Thoracic aorta (tissue), 2 donors: ENCODE data around the gene OLFM1. TPM values are rescaled to one million over a fixed set of nuclear protein-coding genes. Genes with fewer than 3 reads are reported as not detected.

Source experiments
- ATAC-seq: fragments of 150-250 bp; one replicate; pipeline ENCODE4 v1.8.0; 2017; ENCODE audit warnings: low read depth; ENCODE audit not compliant: insufficient number of reproducible peaks, low FRiP score
- DNase-seq: peaks from one replicate; pipeline ENCODE4 v3.0.0-alpha.2; 2020; ENCODE audit warnings: low spot score
- H3K27ac ChIP-seq, 2 donors: fragments of 200-600 bp; sonication (generic); 1 replicate in 1 of 2; 2 replicates in 1 of 2; pipeline ENCODE4 v1.5.1; 2016; ENCODE audit warnings: mild to moderate bottlenecking in 2 of 2, moderate library complexity in 2 of 2
- H3K27me3 ChIP-seq: fragments of 200-600 bp; sonication (generic); replicated peaks from 2 replicates; pipeline ENCODE4 v1.6.0; 2016; ENCODE audit warnings: mild to moderate bottlenecking; ENCODE audit not compliant: insufficient read depth
- H3K36me3 ChIP-seq: fragments of 200-600 bp; sonication (generic); one replicate; pipeline ENCODE4 v1.5.1; 2016
- H3K4me1 ChIP-seq, 2 donors: fragments of 200-600 bp; sonication (generic); 1 replicate in 1 of 2; 2 replicates in 1 of 2; pipeline versions ENCODE4 v1.5.1 to v1.6.0; 2016; ENCODE audit warnings: low read depth in 2 of 2, mild to moderate bottlenecking in 1 of 2; ENCODE audit not compliant: control insufficient read depth in 1 of 2
- H3K4me3 ChIP-seq: fragments of 200-600 bp; sonication (generic); 2 replicates; pipeline ENCODE4 v1.5.1; 2016; ENCODE audit warnings: mild to moderate bottlenecking
- H3K9me3 ChIP-seq: fragments of 200-600 bp; sonication (generic); 2 replicates; pipeline ENCODE4 v1.5.1; 2016
- CTCF ChIP-seq: fragments of 200-600 bp; sonication (generic); IDR thresholded peaks from one replicate; pipeline ENCODE4 v1.5.1; 2019; ENCODE audit warnings: antibody characterized with exemption
- total RNA-seq, 2 donors: library from RNA; depleted of rRNA; stranded (reverse); fragments of >200 nt; gene quantifications; one replicate each; pipeline versions ENCODE4 v1.1.0 to v1.2.3, GENCODE V29; 2016

OLFM1 gene
- total RNA-seq, 2 donors from 2014 or later: 14.5 to 24.5 TPM

- Histone ChIP-seq H3K27me3 (no peaks in the 10 kb centered on the region), H3K4me1 (no peaks in the 10 kb centered on the region)
- no peak for TF ChIP-seq CTCF
Observed at GRCh38 chr9:135131488-135131887, 44.0 kb downstream of the OLFM1 start.

GRCh38 chr9:135132008-135132407 is 44.5 kb downstream of the OLFM1 start:
- Histone ChIP-seq H3K4me3 (no peak overlapping the region), H3K27ac (no peak overlapping the region), H3K27me3 (no peaks in the 10 kb centered on the region), H3K9me3 (no peaks in the 10 kb centered on the region), H3K36me3 (no peaks in the 10 kb centered on the region), H3K4me1 (peaks cover 0 to under 1% of the 10 kb centered on the region in 2 donors)
- TF ChIP-seq CTCF: no peak
- ATAC-seq (no peak), DNase-seq (no peak)

More at GRCh38 chr9:135131488-135131887, 44.0 kb downstream of the OLFM1 start:
- Histone ChIP-seq H3K4me3 (no peak overlapping the region), H3K9me3 (no peaks in the 10 kb centered on the region), H3K36me3 (no peaks in the 10 kb centered on the region), H3K27ac (no peak overlapping the region)
- ATAC-seq (no peak), DNase-seq (no peak)

GRCh38 chr9:135134268-135135022 is 47.0 kb downstream of the OLFM1 start:
- Histone ChIP-seq H3K27me3 (no peaks in the 10 kb centered on the region), H3K4me1 (peaks cover 0 to 10% of the 10 kb centered on the region in 2 donors), H3K4me3 (no peak overlapping the region), H3K36me3 (no peaks in the 10 kb centered on the region), H3K27ac (no peak overlapping the region), H3K9me3 (no peaks in the 10 kb centered on the region)
- TF ChIP-seq CTCF: no peak
- ATAC-seq (no peak), DNase-seq (no peak)

- Histone ChIP-seq H3K4me1 (peaks cover 0 to 10% of the 10 kb centered on the region in 2 donors), H3K4me3 (no peak overlapping the region), H3K27me3 (no peaks in the 10 kb centered on the region), H3K9me3 (no peaks in the 10 kb centered on the region), H3K27ac (no peak overlapping the region), H3K36me3 (no peaks in the 10 kb centered on the region)
- no peak for ATAC-seq
- no peak for DNase-seq
- TF ChIP-seq CTCF: no peak
Observed at GRCh38 chr9:135135171-135135928, 47.9 kb downstream of the OLFM1 start.

GRCh38 chr9:135135929-135136315 is 48.5 kb downstream of the OLFM1 start:
- Histone ChIP-seq H3K9me3 (no peaks in the 10 kb centered on the region), H3K36me3 (no peaks in the 10 kb centered on the region), H3K27ac (no peak overlapping the region), H3K27me3 (no peaks in the 10 kb centered on the region), H3K4me3 (no peak overlapping the region), H3K4me1 (peaks cover 0 to 10% of the 10 kb centered on the region in 2 donors)
- DNase-seq: no peak
- no peak for TF ChIP-seq CTCF
- no peak for ATAC-seq
